GM23338 (cell line): ENCODE measurements around the gene GLCCI1. TPM values are rescaled to one million over a fixed set of nuclear protein-coding genes. Genes with fewer than 3 reads are reported as not detected.

Experiments
- ATAC-seq: fragments of 200-7000 bp; cut with Tn5 transposase; 3 replicates; pipeline ENCODE4 v1.9.1; 2020
- DNase-seq: peaks from one replicate; pipeline ENCODE4 v3.0.0-alpha.2; 2015; ENCODE audit warnings: low spot score
- H2AFZ ChIP-seq: fragments of 200-600 bp; sonication (generic); 2 replicates; pipeline ENCODE4 v1.8.0; 2016; ENCODE audit warnings: antibody characterized with exemption, mild to moderate bottlenecking, moderate library complexity
- H3F3A ChIP-seq: fragments of 200-600 bp; sonication (generic); replicated peaks from 2 replicates; pipeline ENCODE4 v1.8.0; 2017; ENCODE audit warnings: antibody characterized with exemption, mixed run types, low read depth
- H3K27ac ChIP-seq: fragments of 200-600 bp; sonication (generic); 2 replicates; pipeline ENCODE4 v1.6.1; 2016; ENCODE audit warnings: low read depth
- H3K27me3 ChIP-seq: fragments of 200-600 bp; sonication (generic); 2 replicates; pipeline ENCODE4 v1.8.0; 2016; ENCODE audit warnings: mild to moderate bottlenecking, mixed run types, moderate library complexity; ENCODE audit not compliant: insufficient read depth
- H3K36me3 ChIP-seq: fragments of 200-600 bp; sonication (generic); 2 replicates; pipeline ENCODE4 v1.8.0; 2016; ENCODE audit warnings: mild to moderate bottlenecking; ENCODE audit not compliant: insufficient read depth
- H3K4me1 ChIP-seq: fragments of 200-600 bp; sonication (generic); 2 replicates; pipeline ENCODE4 v1.8.0; 2016; ENCODE audit warnings: mild to moderate bottlenecking, moderate library complexity; ENCODE audit not compliant: insufficient read depth
- H3K4me2 ChIP-seq: fragments of 200-600 bp; sonication (generic); 2 replicates; pipeline ENCODE4 v1.7.1; 2017; ENCODE audit warnings: mixed run types
- H3K4me3 ChIP-seq: fragments of 200-600 bp; sonication (generic); 2 replicates; pipeline ENCODE4 v1.6.1; 2016; ENCODE audit warnings: mixed run types
- H3K79me2 ChIP-seq: fragments of 200-600 bp; sonication (generic); replicated peaks from 2 replicates; pipeline ENCODE4 v1.8.0; 2017; ENCODE audit warnings: mild to moderate bottlenecking; ENCODE audit not compliant: insufficient read depth
- H3K9me2 ChIP-seq: fragments of 200-600 bp; sonication (generic); 2 replicates; pipeline ENCODE4 v1.8.0; 2017; ENCODE audit not compliant: insufficient read depth
- H4K20me1 ChIP-seq: fragments of 200-600 bp; sonication (generic); replicated peaks from 2 replicates; pipeline ENCODE4 v1.8.0; 2017; ENCODE audit warnings: mild to moderate bottlenecking; ENCODE audit not compliant: insufficient read depth
- H3K27ac Mint-ChIP-seq: 2 replicates; pipeline ENCODE4 v1.8.0; 2020; ENCODE audit warnings: inconsistent platforms, mild to moderate bottlenecking, moderate library complexity, mixed read lengths
- H3K27me3 Mint-ChIP-seq: 3 replicates; pipeline ENCODE4 v1.8.0; 2022; ENCODE audit warnings: low read depth, mild to moderate bottlenecking, moderate library complexity, mixed read lengths, inconsistent platforms; ENCODE audit not compliant: insufficient read depth, poor library complexity
- H3K36me3 Mint-ChIP-seq: 3 replicates; pipeline ENCODE4 v1.8.0; 2021; ENCODE audit warnings: low read depth, mild to moderate bottlenecking, inconsistent platforms, moderate library complexity, mixed read lengths
- H3K4me1 Mint-ChIP-seq: 3 replicates; pipeline ENCODE4 v1.8.0; 2020; ENCODE audit warnings: mild to moderate bottlenecking, inconsistent platforms, mixed read lengths
- H3K4me3 Mint-ChIP-seq: 3 replicates; pipeline ENCODE4 v1.8.0; 2021; ENCODE audit warnings: moderate library complexity, mild to moderate bottlenecking, inconsistent platforms, mixed read lengths
- H3K9me3 Mint-ChIP-seq: 3 replicates; pipeline ENCODE4 v1.8.0; 2020; ENCODE audit warnings: moderate library complexity, mild to moderate bottlenecking, inconsistent platforms, mixed read lengths
- CREB1 ChIP-seq: fragments of 250-450 bp; sonication (Bioruptor Pico); IDR thresholded peaks from 2 replicates; pipeline ENCODE4 v1.5.0; 2020; ENCODE audit warnings: low read depth, mild to moderate bottlenecking, moderate library complexity
- JUNB ChIP-seq: IDR thresholded peaks from one replicate; pipeline ENCODE4 v1.6.1; 2016; ENCODE audit warnings: antibody characterized with exemption; ENCODE audit not compliant: unreplicated experiment
- POLR2AphosphoS5 ChIP-seq: IDR thresholded peaks from 2 replicates; pipeline ENCODE4 v1.6.1; 2016; ENCODE audit warnings: antibody characterized with exemption, low read depth
- ZNF114 ChIP-seq: fragments of 250-450 bp; sonication (Bioruptor Pico); IDR thresholded peaks from 2 replicates; pipeline ENCODE4 v1.5.0; 2020; ENCODE audit warnings: mild to moderate bottlenecking, moderate library complexity
- ZNF331 ChIP-seq: fragments of 250-450 bp; sonication (Bioruptor Pico); IDR thresholded peaks from 2 replicates; pipeline ENCODE4 v1.5.0; 2020; ENCODE audit warnings: low read depth, mild to moderate bottlenecking, moderate library complexity
- polyA plus RNA-seq: library from polyadenylated mRNA; unstranded; fragments of >200 nt; fragmentation: Nextera tagmentation; extraction: Ambion mirVana; gene quantifications from 2 replicates; pipeline ENCODE4 v1.2.1, GENCODE V29; 2016
- total RNA-seq: library from RNA; depleted of rRNA; stranded (reverse); fragments of >200 nt; shearing (Covaris generic); gene quantifications from 2 replicates; pipeline ENCODE4 v1.2.3, GENCODE V29; 2014
- TF ChIP-seq, protein P1 (sequence below): IDR thresholded peaks from one replicate; pipeline ENCODE4 v1.6.1; 2018; ENCODE audit warnings: antibody characterized with exemption; ENCODE audit not compliant: unreplicated experiment
- TF ChIP-seq, protein P2 (sequence below), 2 experiments: fragments of 200-600 bp in 1 of 2; sonication (generic) in 1 of 2; conservative IDR thresholded peaks; 2 replicates each; pipeline versions ENCODE4 v1.5.1 to v1.6.1; 2016 to 2017; ENCODE audit warnings: antibody characterized with exemption in 2 of 2, low read depth in 2 of 2, mild to moderate bottlenecking in 2 of 2, moderate library complexity in 1 of 2
- TF ChIP-seq, protein P3 (sequence below): fragments of 250-450 bp; sonication (Bioruptor Pico); IDR thresholded peaks from 2 replicates; pipeline ENCODE4 v1.5.0; 2020; ENCODE audit warnings: mild to moderate bottlenecking, moderate library complexity

The GLCCI1 gene
- total and polyA plus RNA-seq, 2 experiments from 2014 or later: 15.0 to 15.7 TPM

DNA sequence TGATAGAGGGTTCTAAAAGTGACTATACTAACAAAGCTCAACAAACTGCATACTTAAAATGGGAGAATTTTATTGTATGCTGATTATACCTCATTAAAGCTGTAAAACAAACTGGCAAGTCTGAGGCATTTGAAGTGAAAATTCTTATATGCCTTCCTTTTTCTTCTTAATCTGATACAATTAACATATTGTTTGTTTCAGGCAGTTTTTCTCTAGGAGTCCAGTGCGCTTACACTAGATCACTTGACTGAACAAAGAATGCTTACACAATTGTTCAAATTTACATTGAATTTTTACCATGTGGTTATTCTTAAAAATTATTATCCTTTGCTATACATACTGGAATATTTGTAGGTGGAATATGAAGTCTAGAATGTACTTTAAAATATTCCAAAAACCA, 89.0 kb downstream of the GLCCI1 start:
- DNase-seq (no peak), ATAC-seq (no peak)
- H3K36me3 ChIP-seq: no peaks in the 10 kb centered on the region
- H3F3A ChIP-seq: no peaks in the 10 kb centered on the region
- no peak overlapping the region for H2AFZ ChIP-seq
- H3K9me2 ChIP-seq: no peaks in the 10 kb centered on the region
- no peaks in the 10 kb centered on the region for H4K20me1 ChIP-seq
- Mint-ChIP-seq H3K4me1 (peaks cover 3% of the 10 kb centered on the region; the same call in 2 of the 3 replicates), H3K9me3 (no peaks in the 10 kb centered on the region), H3K27ac (no peak overlapping the region; the same call in 1 of the 2 replicates), H3K4me3 (no peak overlapping the region), H3K27me3 (no peaks in the 10 kb centered on the region), H3K36me3 (peaks cover 24% of the 10 kb centered on the region; the same call in 2 of the 3 replicates)
- H3K27ac ChIP-seq: no peak overlapping the region
- H3K4me1 ChIP-seq: no peaks in the 10 kb centered on the region
- H3K4me3 ChIP-seq: no peak overlapping the region
- H3K79me2 ChIP-seq: no peaks in the 10 kb centered on the region
- H3K4me2 ChIP-seq: no peak overlapping the region
- TF ChIP-seq JUNB (no peak), ZNF331 (no peak), POLR2AphosphoS5 (no peak), CREB1 (CRISPR knock-in tag) (no peak), ZNF114 (CRISPR knock-in tag) (no peak)
- TF ChIP-seq, protein P1, sequence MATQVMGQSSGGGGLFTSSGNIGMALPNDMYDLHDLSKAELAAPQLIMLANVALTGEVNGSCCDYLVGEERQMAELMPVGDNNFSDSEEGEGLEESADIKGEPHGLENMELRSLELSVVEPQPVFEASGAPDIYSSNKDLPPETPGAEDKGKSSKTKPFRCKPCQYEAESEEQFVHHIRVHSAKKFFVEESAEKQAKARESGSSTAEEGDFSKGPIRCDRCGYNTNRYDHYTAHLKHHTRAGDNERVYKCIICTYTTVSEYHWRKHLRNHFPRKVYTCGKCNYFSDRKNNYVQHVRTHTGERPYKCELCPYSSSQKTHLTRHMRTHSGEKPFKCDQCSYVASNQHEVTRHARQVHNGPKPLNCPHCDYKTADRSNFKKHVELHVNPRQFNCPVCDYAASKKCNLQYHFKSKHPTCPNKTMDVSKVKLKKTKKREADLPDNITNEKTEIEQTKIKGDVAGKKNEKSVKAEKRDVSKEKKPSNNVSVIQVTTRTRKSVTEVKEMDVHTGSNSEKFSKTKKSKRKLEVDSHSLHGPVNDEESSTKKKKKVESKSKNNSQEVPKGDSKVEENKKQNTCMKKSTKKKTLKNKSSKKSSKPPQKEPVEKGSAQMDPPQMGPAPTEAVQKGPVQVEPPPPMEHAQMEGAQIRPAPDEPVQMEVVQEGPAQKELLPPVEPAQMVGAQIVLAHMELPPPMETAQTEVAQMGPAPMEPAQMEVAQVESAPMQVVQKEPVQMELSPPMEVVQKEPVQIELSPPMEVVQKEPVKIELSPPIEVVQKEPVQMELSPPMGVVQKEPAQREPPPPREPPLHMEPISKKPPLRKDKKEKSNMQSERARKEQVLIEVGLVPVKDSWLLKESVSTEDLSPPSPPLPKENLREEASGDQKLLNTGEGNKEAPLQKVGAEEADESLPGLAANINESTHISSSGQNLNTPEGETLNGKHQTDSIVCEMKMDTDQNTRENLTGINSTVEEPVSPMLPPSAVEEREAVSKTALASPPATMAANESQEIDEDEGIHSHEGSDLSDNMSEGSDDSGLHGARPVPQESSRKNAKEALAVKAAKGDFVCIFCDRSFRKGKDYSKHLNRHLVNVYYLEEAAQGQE: no peak
- TF ChIP-seq, protein P2, sequence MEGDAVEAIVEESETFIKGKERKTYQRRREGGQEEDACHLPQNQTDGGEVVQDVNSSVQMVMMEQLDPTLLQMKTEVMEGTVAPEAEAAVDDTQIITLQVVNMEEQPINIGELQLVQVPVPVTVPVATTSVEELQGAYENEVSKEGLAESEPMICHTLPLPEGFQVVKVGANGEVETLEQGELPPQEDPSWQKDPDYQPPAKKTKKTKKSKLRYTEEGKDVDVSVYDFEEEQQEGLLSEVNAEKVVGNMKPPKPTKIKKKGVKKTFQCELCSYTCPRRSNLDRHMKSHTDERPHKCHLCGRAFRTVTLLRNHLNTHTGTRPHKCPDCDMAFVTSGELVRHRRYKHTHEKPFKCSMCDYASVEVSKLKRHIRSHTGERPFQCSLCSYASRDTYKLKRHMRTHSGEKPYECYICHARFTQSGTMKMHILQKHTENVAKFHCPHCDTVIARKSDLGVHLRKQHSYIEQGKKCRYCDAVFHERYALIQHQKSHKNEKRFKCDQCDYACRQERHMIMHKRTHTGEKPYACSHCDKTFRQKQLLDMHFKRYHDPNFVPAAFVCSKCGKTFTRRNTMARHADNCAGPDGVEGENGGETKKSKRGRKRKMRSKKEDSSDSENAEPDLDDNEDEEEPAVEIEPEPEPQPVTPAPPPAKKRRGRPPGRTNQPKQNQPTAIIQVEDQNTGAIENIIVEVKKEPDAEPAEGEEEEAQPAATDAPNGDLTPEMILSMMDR (conservative IDR thresholded peaks at IDR 0.05; ENCODE audit: low read depth in 2 of 2): no peak
- TF ChIP-seq, protein P3, sequence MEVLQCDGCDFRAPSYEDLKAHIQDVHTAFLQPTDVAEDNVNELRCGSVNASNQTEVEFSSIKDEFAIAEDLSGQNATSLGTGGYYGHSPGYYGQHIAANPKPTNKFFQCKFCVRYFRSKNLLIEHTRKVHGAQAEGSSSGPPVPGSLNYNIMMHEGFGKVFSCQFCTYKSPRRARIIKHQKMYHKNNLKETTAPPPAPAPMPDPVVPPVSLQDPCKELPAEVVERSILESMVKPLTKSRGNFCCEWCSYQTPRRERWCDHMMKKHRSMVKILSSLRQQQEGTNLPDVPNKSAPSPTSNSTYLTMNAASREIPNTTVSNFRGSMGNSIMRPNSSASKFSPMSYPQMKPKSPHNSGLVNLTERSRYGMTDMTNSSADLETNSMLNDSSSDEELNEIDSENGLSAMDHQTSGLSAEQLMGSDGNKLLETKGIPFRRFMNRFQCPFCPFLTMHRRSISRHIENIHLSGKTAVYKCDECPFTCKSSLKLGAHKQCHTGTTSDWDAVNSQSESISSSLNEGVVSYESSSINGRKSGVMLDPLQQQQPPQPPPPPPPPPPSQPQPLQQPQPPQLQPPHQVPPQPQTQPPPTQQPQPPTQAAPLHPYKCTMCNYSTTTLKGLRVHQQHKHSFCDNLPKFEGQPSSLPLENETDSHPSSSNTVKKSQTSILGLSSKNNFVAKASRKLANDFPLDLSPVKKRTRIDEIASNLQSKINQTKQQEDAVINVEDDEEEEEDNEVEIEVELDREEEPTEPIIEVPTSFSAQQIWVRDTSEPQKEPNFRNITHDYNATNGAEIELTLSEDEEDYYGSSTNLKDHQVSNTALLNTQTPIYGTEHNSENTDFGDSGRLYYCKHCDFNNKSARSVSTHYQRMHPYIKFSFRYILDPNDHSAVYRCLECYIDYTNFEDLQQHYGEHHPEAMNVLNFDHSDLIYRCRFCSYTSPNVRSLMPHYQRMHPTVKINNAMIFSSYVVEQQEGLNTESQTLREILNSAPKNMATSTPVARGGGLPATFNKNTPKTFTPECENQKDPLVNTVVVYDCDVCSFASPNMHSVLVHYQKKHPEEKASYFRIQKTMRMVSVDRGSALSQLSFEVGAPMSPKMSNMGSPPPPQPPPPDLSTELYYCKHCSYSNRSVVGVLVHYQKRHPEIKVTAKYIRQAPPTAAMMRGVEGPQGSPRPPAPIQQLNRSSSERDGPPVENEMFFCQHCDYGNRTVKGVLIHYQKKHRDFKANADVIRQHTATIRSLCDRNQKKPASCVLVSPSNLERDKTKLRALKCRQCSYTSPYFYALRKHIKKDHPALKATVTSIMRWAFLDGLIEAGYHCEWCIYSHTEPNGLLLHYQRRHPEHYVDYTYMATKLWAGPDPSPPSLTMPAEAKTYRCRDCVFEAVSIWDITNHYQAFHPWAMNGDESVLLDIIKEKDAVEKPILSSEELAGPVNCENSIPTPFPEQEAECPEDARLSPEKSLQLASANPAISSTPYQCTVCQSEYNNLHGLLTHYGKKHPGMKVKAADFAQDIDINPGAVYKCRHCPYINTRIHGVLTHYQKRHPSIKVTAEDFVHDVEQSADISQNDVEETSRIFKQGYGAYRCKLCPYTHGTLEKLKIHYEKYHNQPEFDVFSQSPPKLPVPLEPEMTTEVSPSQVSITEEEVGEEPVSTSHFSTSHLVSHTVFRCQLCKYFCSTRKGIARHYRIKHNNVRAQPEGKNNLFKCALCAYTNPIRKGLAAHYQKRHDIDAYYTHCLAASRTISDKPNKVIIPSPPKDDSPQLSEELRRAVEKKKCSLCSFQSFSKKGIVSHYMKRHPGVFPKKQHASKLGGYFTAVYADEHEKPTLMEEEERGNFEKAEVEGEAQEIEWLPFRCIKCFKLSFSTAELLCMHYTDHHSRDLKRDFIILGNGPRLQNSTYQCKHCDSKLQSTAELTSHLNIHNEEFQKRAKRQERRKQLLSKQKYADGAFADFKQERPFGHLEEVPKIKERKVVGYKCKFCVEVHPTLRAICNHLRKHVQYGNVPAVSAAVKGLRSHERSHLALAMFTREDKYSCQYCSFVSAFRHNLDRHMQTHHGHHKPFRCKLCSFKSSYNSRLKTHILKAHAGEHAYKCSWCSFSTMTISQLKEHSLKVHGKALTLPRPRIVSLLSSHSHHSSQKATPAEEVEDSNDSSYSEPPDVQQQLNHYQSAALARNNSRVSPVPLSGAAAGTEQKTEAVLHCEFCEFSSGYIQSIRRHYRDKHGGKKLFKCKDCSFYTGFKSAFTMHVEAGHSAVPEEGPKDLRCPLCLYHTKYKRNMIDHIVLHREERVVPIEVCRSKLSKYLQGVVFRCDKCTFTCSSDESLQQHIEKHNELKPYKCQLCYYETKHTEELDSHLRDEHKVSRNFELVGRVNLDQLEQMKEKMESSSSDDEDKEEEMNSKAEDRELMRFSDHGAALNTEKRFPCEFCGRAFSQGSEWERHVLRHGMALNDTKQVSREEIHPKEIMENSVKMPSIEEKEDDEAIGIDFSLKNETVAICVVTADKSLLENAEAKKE (CRISPR knock-in tag): no peak
- H3K27me3 ChIP-seq: no peaks in the 10 kb centered on the region
